GM18870 (cell line): Measurements from ENCODE around the gene TMEM175.

ENCODE experiments used
- ATAC-seq: cut with Tn5 transposase; IDR thresholded peaks from one replicate; pipeline ENCODE4 v1.9.1; 2021; ENCODE audit warnings: moderate library complexity; ENCODE audit not compliant: unreplicated experiment

The TMEM175 gene

GRCh38 chr4:958314-958665 is 26.0 kb downstream of the TMEM175 start:
- ATAC-seq = no peak

- no peak for ATAC-seq
Measured at GRCh38 chr4:958696-959337, 26.6 kb downstream of the TMEM175 start.

GRCh38 chr4:959338-960139 is 27.3 kb downstream of the TMEM175 start:
- ATAC-seq = no peak

- ATAC-seq = no peak
Measured at GRCh38 chr4:960140-960635, 27.9 kb downstream of the TMEM175 start.

GRCh38 chr4:960636-961350 is 28.5 kb downstream of the TMEM175 start:
- no peak for ATAC-seq

- ATAC-seq = no peak
Measured at GRCh38 chr4:961351-962230, 29.3 kb downstream of the TMEM175 start.

- no peak for ATAC-seq
Measured at GRCh38 chr4:962231-963208, 30.3 kb downstream of the TMEM175 start.

GRCh38 chr4:963276-964225 is 31.3 kb downstream of the TMEM175 start:
- no peak for ATAC-seq

GRCh38 chr4:964346-965025 is 32.2 kb downstream of the TMEM175 start:
- no peak for ATAC-seq

GRCh38 chr4:965048-965765 is 32.9 kb downstream of the TMEM175 start:
- ATAC-seq = no peak

GRCh38 chr4:965766-966134 is 33.5 kb downstream of the TMEM175 start:
- no peak for ATAC-seq

- no peak for ATAC-seq
Measured at GRCh38 chr4:966266-967112, 34.2 kb downstream of the TMEM175 start.

- no peak for ATAC-seq
Measured at GRCh38 chr4:967113-968104, 35.1 kb downstream of the TMEM175 start.

- no peak for ATAC-seq
Measured at GRCh38 chr4:968221-968620, 36.0 kb downstream of the TMEM175 start.
